SH-SY5Y (cell line): Measurements from ENCODE around the gene DCAF8L2.

Experiments used
- GATA2 ChIP-seq: IDR thresholded peaks from 2 replicates; pipeline ENCODE4 v1.6.1; 2011; ENCODE audit warnings: mild to moderate bottlenecking, low read depth, low read length
- GATA3 ChIP-seq: IDR thresholded peaks from 2 replicates; pipeline ENCODE4 v1.6.1; 2011; ENCODE audit warnings: low read depth, mild to moderate bottlenecking, low read length, moderate library complexity

Gene DCAF8L2

DNA sequence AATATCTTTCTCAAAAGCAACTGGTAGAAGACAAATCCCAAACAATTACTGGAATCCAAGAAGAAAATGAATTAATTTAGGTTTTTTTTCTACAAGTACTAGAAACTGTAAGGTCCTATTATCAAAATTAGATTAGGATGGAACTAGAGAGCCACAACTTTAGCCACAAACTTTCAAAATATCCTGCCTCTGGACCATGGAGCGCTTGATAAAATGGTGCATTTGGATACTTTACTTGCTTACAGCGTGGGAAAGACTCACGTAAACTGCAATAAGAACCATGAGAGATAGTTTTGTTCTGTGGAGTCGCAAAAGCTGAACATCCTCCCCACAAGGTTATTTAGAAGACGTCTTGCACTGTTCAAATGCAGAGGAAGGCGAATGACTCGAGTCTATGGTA lies at the start of gene DCAF8L2:
Gene DCAF8L2, plus strand, starts transcription at position 301 of the 400 bp plus-strand sequence. CDS start 156,552 bp downstream, outside the sequence.
- TF ChIP-seq GATA2 (no peak), GATA3 (no peak)

DNA sequence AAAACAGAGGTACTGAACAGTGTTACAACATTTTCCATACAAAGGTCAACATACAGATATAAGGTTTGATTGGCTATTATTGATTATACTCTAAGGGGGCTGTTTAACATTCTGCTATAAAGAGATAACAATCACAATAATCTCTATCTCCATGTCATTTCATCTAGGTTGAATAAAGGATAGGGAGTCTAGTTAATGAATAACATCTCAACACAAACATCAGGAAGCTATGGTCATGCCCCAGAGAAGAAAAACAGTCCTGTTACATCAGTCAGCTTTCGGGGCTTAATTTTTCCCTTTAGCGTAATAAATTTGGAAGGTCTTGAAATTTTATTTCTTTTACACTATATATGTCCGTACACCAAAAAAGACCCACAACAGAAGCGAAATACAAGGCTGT lies 41.5 kb upstream of the DCAF8L2 start:
- TF ChIP-seq GATA2: no peak
- TF ChIP-seq GATA3: no peak

DNA sequence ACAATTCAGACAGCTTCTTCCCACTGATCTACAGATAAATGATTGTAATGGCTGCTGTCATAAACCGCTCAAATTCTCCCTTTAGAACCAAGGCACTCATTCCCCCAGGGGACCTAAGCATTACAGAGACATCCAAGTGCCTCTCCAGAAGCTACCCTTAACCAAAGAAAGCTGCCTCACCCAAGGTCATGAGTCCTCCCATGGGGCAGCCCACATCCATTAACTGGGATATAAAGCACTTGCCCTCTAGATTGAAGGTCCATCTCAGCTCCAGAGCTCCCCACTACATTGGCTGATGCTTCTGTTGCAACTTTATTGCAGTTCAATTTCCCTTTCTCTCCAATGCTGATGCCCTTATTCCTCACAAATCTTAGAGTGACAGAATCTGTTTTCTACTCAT lies 40.5 kb upstream of the DCAF8L2 start:
- no peak for TF ChIP-seq GATA3
- no peak for TF ChIP-seq GATA2

DNA sequence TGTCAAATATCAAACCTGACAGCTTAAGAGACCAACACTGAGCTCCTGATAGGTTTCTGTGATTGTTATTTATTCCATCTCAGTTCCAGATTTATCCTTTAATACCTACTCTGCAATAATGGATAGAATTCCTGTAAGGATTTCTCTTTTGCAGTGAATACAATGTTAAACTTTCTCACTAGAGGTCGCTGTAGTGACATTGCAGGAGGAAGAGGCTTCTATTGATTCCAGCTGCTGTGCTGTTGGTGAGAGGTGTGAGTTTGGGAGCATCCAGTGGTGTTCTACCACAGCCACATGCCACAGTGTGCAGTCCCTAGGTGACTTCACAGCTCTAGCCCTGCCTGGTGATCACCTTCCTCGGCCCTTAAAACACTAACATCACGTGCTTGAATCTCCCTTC lies 34.6 kb upstream of the DCAF8L2 start:
- TF ChIP-seq GATA3 (no peak), GATA2 (no peak)

DNA sequence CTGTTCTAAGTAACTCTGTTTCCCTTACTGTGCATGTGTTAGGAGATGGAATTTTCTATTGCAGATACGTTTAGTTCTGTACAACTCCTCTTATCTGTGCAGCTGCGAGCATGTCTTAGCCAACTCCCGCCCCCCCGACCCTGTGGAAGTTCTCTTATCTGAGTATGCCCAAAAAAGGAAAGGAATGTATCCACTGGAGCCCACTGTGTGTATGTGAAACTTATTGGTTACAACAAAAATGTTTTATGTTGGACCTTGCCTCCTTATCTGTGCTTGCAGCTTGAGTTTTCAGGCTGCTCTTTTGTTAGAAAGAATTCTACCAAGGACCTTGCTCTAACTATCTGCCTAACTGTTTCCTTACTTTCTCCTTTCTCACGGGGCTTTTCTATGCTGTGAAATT lies 24.2 kb upstream of the DCAF8L2 start:
- no peak for TF ChIP-seq GATA3
- no peak for TF ChIP-seq GATA2

DNA sequence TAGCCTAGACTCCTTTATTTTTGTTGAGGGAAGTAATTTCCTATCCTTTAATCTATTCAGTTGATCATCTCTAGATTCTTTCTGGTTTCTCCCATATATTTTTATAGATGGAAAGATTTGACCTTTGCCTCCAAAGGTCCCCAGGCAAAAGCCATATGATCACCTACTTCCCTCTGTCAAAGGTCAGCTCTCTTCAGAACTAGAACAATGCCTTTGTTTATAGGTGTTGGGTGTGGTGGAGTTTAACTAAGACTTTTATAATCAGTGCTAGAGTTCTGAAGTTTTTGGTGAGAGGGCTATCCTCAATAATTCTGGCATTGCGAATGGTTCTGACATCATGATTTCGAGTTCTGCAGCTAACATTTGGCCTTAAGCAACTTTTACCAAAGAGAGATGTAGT lies 19.0 kb upstream of the DCAF8L2 start:
- TF ChIP-seq GATA3 (no peak), GATA2 (no peak)

DNA sequence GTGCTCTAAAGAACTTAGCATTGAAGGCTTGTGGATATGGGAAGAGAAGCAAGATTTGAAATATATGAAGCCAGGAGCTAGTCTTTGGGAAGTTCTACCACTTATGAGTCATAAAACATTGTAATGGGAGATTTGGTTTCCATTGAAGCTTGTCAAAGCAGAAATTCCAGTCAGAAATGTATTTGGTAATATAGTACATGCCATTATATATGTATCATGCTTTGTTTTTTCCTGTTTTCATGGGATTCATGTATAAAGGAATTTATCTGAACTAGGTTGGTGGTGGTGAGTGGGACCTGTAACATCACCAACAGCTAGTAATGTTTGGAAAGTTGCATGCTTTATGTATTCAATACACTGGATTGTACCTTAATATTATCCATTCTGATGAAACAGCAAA lies 14.6 kb upstream of the DCAF8L2 start:
- TF ChIP-seq GATA3 (no peak), GATA2 (no peak)

DNA sequence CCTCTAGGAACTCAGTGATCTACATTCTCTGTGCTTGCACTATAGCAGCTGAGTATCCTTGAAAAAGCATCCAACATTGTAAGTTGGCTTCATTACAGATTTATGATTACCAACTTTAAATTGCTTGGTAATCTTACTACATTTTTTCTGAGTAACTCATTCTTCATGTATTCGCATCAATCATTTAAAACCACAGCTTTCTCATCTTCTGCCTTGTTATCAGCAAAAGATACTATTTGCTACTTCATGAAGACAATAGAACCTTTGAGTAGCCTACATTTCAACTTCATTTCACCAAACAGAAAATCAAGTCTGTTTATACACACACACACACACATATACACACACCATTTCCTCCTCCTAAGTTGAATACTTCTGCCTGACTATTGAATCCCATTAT lies 6.2 kb upstream of the DCAF8L2 start:
- no peak for TF ChIP-seq GATA2
- TF ChIP-seq GATA3: no peak

DNA sequence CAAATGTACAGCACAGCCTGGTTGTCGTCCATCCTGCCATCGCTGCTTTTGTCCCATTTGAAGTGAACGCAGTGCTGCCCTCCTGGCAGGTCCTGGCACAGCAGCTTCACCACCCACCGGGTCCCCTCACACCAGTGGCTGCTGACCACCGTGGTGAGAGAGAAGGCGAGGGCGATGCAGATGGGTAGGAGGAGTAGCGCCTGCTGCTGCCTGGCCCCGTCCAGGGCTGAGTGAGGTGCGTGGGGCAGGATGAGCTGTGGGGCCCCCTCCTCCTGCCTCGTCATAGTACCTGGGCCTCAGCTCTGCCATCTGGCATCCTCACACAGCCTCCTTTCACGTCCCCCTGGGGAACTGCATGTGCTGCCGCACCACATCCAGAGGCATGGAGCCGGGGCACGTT lies 1.8 kb downstream of the DCAF8L2 start:
- TF ChIP-seq GATA3: no peak

DNA sequence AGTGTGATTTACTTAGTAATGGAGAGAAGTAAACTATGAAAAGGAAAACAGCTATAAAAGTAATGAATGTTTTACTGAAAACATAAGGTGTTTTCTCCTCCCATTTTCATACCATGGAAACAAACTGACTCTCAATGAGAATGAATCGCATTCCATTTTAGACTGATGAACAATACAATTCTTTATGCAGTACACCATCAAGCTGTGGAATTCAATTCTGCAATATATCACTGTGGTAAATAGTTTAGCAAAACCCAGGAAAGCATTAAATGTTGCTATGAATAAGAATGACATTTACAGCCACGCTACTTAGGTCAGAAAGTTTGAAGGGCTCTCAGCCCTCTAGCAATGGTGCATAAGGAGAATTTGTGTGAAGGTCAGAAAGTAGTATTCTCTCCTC lies 7.4 kb downstream of the DCAF8L2 start:
- TF ChIP-seq GATA2: no peak
- TF ChIP-seq GATA3: no peak

DNA sequence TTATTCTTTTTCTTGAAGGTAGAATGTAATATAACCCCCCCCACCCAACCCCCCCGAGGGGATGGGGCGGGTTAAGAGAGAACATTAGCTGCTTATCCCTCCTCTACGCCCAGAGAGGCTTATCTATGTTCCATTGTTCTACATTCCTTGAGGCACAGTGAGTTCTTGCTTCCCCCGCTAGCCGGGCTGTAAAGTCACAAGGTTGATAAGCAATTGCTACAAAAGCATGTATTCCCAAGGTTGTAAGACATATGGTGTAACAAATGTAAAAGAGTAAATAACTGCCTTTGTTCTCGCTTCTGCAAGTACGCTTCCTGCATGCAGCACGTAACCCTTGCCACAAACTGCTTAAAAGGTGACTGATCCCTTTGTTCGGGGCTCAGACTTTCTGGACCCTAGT lies 8.2 kb downstream of the DCAF8L2 start:
- TF ChIP-seq GATA2: no peak
- no peak for TF ChIP-seq GATA3

DNA sequence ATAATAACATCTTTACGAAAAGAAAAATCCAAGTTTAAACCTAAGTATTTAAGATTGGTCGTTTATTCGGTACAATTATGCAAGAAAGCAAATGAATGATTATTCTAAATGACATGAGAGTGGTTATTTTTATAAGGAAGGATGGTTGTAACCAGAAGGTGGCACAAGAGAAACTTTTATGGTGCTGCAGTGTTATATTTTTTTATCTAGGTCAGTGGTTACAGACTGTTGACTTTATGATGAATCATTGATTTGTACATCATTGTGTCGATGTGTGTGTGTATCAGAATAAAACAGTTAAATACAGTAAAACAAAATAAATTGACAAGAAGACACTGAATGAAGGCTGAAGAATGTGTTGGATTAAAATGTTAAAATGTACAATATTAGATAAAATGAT lies 9.8 kb downstream of the DCAF8L2 start:
- no peak for TF ChIP-seq GATA2
- no peak for TF ChIP-seq GATA3

DNA sequence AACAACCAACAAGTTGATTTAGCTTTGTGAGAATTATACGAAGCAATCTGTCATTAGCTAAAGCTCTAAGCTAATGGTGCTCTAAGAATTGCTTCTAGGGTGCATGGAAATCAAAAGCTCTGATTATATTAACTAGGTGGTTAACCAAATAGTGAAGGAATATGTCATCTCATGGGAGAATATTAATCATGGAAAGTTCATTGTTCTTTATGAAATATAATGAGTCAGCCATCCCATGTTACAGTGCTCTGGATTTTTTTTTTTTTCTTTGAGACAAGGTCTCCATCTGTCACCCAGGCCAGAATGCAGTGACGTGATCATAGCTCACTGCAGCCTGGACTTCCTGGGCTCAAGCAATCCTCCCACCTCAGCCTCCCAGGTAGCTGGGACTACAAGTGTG lies 10.5 kb downstream of the DCAF8L2 start:
- TF ChIP-seq GATA2 (no peak), GATA3 (no peak)

DNA sequence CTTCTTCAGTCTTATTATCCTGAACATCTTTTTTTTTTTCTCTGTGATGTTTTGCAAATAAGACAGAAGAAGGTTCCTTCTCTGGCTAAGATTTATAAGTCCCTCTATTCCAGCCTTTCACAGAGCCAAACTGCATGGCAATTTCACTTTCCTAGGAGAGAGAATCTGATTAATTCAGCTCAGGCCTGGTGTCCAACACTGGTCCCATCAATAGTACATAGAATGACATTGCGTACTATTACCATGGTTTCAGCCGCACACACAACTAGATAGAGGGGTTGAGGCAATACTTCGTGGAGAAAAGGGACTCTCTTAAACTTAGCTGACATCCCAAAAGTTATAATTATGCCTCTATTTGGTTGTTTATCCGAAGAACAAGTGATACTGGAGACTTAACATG lies 18.5 kb downstream of the DCAF8L2 start:
- TF ChIP-seq GATA3 (no peak), GATA2 (no peak)

DNA sequence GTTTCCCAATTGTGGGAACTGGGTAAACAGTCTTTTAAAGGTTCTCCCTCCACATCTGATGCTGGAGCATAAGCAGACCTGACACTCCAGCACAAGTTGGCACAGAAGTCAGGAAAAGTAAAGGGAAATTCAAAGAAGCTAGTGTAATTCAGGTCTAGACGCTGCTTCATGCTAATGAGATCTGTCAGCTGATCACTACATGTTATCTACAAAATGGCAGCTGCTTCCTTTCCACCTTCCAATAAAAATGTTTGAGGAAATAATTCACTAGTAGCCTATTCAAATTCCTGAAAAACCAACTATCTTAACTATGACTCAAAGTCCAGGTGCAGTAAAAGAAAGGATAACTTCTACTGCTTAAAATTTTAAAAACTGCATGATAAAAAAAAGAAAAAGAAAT lies 29.3 kb downstream of the DCAF8L2 start:
- no peak for TF ChIP-seq GATA2
- TF ChIP-seq GATA3: no peak

DNA sequence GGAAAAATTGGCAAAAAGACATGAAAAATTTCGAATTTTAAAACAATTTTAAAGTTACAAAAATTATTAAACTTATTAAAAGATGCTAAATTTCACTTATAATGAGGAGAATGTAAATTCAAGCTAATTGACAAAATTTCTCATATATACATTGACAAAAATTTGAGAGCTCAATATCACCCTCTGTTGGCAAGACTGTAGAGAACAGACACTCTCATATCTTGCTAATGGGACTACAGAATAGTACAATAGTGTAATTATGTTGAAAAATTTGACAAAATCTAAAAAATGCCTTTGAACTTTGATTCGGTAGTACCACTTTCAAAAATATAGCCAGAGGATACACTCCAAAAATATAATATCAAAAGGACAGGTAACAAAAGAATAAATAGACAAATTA lies 29.8 kb downstream of the DCAF8L2 start:
- TF ChIP-seq GATA3 (no peak), GATA2 (no peak)

DNA sequence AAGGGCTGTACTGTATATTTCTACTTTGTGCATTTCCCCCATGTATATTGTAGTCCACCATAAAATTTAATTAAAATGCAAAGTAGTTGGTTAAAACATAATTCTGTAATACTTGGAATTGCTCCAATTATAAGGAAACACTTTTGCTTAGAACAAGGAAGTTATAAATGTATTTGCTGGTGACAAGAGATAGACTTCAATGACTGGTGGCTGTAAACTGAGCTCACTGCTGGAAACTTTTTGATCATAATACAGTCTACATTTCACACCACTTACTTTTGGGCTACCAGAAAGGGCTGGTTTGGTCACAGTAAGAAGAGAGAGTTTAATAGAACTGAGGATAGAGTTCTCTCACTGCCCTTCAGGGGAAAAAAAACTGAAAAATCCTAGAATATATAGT lies 32.7 kb downstream of the DCAF8L2 start:
- TF ChIP-seq GATA2: no peak
- no peak for TF ChIP-seq GATA3

DNA sequence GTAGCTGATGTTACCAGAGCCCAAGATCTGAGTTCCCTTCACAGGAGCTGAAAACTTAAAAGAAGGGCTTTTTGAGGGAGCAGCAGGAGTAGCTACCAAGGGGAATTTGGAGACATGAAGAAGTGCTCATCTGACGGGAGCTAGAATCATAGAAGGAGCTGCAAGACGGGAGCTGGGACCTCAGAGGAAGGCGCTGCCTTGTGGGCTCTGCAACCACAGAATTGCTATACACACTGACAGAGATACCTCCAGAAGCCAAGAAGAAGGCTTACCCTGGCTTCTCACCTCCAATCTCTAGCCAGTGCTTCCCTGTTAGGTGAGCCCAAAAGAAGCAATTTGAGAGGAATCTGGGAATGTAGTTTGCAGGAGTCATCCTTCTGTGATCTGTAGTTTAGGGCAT lies 35.9 kb downstream of the DCAF8L2 start:
- TF ChIP-seq GATA2: no peak
- TF ChIP-seq GATA3: no peak

DNA sequence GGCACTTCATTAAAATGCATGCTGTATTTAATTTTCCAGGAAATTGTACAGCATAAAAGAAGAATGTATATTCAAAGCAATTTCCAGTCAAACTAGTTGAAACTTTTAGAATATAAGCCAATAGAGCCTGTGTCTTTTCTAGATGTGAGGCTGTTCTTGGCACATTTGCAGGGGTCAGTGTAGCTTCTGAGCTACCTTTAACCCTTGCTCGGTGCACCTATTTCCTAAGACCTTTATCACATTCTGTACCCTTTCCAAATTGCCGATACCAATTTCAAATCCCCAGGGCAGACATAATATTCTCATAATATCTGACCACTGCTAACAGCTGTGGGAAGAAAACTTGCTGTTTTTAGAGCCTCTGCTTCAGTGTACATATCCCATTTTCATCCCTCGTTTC lies 43.2 kb downstream of the DCAF8L2 start:
- TF ChIP-seq GATA2 (no peak), GATA3 (no peak)
